Small intestine (tissue), 7 donors: ENCODE data around the gene B4GALT1. TPM values are rescaled to one million over a fixed set of nuclear protein-coding genes. Genes with fewer than 3 reads are reported as not detected.

Experiments
- DNase-seq, 2 donors: peaks; one replicate each; pipeline versions ENCODE4 v3.0.0 to v3.0.0-alpha.2; 2013
- FAIRE-seq: peaks from 2 replicates; lab custom pipeline; 2012; peaks lifted over from hg19 to GRCh38; lab: Jason Lieb, UNC
- H3K27ac ChIP-seq, 3 donors: one replicate each; pipeline ENCODE4 v1.5.1; 2013; ENCODE audit warnings: low read length in 2 of 3, mild to moderate bottlenecking in 2 of 3, control low read depth in 1 of 3, inconsistent platforms in 1 of 3, low read depth in 1 of 3, moderate library complexity in 1 of 3
- H3K27me3 ChIP-seq, 3 donors: one replicate each; pipeline ENCODE4 v1.6.1; 2013; ENCODE audit warnings: low read length in 3 of 3, inconsistent platforms in 1 of 3; ENCODE audit not compliant: control insufficient read depth in 3 of 3, insufficient read depth in 3 of 3
- H3K36me3 ChIP-seq, 3 donors: one replicate each; pipeline ENCODE4 v1.6.1; 2013; ENCODE audit warnings: low read length in 3 of 3, inconsistent platforms in 1 of 3, low read depth in 1 of 3, mild to moderate bottlenecking in 1 of 3, moderate library complexity in 1 of 3; ENCODE audit not compliant: control insufficient read depth in 3 of 3, insufficient read depth in 2 of 3
- H3K4me1 ChIP-seq, 3 donors: one replicate each; pipeline ENCODE4 v1.6.1; 2013; ENCODE audit warnings: low read length in 2 of 3, inconsistent platforms in 1 of 3, low read depth in 1 of 3, mild to moderate bottlenecking in 1 of 3, moderate library complexity in 1 of 3; ENCODE audit not compliant: control insufficient read depth in 3 of 3, insufficient read depth in 2 of 3
- H3K4me3 ChIP-seq, 3 donors: one replicate each; pipeline ENCODE4 v1.5.1; 2013; ENCODE audit warnings: low read length in 3 of 3, control low read depth in 1 of 3, inconsistent platforms in 1 of 3, low read depth in 1 of 3, mild to moderate bottlenecking in 1 of 3, moderate library complexity in 1 of 3
- H3K9me3 ChIP-seq, 2 donors: one replicate each; pipeline ENCODE4 v1.6.1; 2013; ENCODE audit warnings: low read depth in 1 of 2, low read length in 1 of 2; ENCODE audit not compliant: control insufficient read depth in 2 of 2, insufficient read depth in 1 of 2
- WGBS, 3 donors: extraction: QIAGEN DNeasy Blood & Tissue Kit; methylation state at CpG; one replicate each; pipeline ENCODE4 v1.1.7; 2013; 5-methylcytosine and 5-hydroxymethylcytosine counted together
- polyA plus RNA-seq, 4 donors: library from polyadenylated mRNA; stranded (reverse) in 3 of 4; unstranded in 1 of 4; fragments of 200-250 nt in 3 of 4; fragments of 120-200 nt in 1 of 4; gene quantifications; one replicate each; pipeline versions ENCODE4 v1.2.1 to v1.2.3, GENCODE V29; 2013
- donor health status: healthy with polysubstance abuse.
- donor health status: control.
- donor health status: control.
- donor health status: Bipolar disorder and iron deficiency.
- donor health status: healthy.

Gene B4GALT1
- polyA plus RNA-seq, 4 donors: 11.9 to 114 (median 32.2) TPM

DNA sequence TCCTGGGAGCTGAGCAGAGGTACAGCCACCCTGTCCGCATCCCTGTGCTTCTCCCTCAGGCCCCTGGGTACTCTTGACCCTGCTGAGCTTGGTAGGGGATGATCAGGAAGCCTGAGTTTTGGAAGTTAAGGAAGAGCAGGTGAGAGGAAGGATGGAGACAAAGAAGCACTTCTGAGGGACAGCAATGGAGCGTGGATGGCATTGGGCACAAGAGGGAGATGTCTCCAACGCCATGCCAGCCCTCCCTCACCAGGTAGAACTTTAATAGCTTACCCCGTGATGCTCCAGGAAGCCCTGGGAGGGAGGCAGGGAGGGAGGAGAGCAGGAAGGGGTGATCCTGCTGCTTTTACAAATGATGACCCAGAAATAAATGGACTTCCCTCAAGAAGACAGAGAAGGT lies 60.8 kb downstream of the B4GALT1 start:
- 53 to 79% (median 76%) methylated on average over 4 of the region's 4 CpGs for WGBS, 3 donors
- FAIRE-seq (no peak), DNase-seq (no peak)
- H3K36me3 ChIP-seq: peaks cover 0 to 19% (median 4%) of the 10 kb centered on the region in 3 donors
- H3K27me3 ChIP-seq: no peaks in the 10 kb centered on the region
- no peaks in the 10 kb centered on the region for H3K9me3 ChIP-seq
- peak overlapping the region in 1 of 3 donors; percentile 61 for H3K27ac ChIP-seq
- H3K4me1 ChIP-seq: no peaks in the 10 kb centered on the region
- no peak overlapping the region for H3K4me3 ChIP-seq

DNA sequence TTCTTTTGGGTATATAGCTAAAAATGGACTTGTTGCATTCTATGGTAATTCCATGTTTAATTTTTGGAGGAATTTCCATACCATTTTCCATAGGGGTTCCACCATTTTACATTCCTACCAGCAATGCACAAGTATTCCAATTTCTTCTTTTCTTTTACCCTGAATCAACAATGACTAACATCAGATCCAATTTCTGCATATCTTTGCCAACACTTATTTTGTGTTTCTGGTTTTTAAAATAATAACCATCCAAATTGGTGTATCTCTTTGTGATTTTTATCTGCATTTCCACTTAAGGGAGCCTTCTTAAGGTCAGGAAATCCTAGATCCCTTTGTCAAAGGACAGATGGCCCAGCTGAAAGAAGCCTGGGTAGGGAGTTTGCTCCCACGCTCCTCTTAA lies 61.2 kb downstream of the B4GALT1 start:
- WGBS, 3 donors: 88 to 91% (median 89%) methylated on average over 1 of the region's 1 CpG
- Histone ChIP-seq H3K4me1 (no peaks in the 10 kb centered on the region), H3K27ac (no peak overlapping the region), H3K27me3 (no peaks in the 10 kb centered on the region), H3K36me3 (peaks cover 0 to 18% (median 4%) of the 10 kb centered on the region in 3 donors), H3K4me3 (no peak overlapping the region), H3K9me3 (no peaks in the 10 kb centered on the region)
- no peak for FAIRE-seq
- no peak for DNase-seq

DNA sequence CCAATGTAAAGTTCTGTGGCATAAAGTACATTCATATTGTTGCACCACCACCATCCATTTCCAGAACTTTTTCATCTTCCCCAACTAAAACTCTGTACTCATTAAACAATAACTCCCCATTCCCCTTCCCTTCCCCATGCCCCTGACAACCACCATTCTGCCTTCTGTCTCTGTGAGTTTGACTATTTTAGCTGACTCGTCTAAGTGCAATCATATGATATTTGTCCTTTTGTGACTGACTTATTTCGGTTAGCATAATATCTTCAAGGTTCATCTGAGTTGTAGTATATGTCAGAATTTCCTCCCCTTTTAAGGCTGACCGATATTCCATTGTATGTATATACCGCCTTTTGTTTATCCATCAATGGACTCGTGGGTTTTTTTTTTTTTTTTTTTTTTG lies 61.6 kb downstream of the B4GALT1 start:
- no peaks in the 10 kb centered on the region for H3K27me3 ChIP-seq
- H3K36me3 ChIP-seq: peaks cover 0 to 14% (median 2%) of the 10 kb centered on the region in 3 donors
- DNase-seq (no peak), FAIRE-seq (no peak)
- no peaks in the 10 kb centered on the region for H3K4me1 ChIP-seq
- WGBS, 3 donors: 76 to 87% (median 80%) methylated on average over 5 of the region's 5 CpGs
- no peaks in the 10 kb centered on the region for H3K9me3 ChIP-seq
- no peak overlapping the region for H3K27ac ChIP-seq
- no peak overlapping the region for H3K4me3 ChIP-seq

DNA sequence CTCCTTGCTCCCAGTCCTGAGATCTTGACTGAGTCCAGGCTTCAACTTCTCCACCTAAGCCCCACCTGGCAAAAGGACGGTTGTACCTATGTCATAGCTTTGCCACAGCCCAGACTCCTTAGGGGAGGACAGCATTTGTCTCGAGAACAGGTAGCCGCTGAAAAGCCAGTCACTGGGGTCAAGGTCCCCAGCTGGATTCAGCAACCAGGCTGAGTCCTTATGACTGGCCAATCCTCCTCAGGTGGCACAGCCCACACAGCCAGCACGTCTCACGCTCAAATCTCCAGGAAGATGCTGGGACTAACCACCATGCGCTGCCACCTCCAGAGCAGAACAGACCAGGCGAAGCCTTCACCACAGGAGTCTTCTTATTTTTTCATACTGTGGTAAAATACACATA lies 62.7 kb downstream of the B4GALT1 start:
- H3K9me3 ChIP-seq: no peaks in the 10 kb centered on the region
- H3K4me3 ChIP-seq: no peak overlapping the region
- H3K27ac ChIP-seq: no peak overlapping the region
- DNase-seq (no peak), FAIRE-seq (no peak)
- 80 to 90% (median 81%) methylated on average over 7 of the region's 7 CpGs for WGBS, 3 donors
- no peaks in the 10 kb centered on the region for H3K27me3 ChIP-seq
- peaks cover 0 to 9% (median 0%) of the 10 kb centered on the region in 3 donors for H3K36me3 ChIP-seq
- no peaks in the 10 kb centered on the region for H3K4me1 ChIP-seq

DNA sequence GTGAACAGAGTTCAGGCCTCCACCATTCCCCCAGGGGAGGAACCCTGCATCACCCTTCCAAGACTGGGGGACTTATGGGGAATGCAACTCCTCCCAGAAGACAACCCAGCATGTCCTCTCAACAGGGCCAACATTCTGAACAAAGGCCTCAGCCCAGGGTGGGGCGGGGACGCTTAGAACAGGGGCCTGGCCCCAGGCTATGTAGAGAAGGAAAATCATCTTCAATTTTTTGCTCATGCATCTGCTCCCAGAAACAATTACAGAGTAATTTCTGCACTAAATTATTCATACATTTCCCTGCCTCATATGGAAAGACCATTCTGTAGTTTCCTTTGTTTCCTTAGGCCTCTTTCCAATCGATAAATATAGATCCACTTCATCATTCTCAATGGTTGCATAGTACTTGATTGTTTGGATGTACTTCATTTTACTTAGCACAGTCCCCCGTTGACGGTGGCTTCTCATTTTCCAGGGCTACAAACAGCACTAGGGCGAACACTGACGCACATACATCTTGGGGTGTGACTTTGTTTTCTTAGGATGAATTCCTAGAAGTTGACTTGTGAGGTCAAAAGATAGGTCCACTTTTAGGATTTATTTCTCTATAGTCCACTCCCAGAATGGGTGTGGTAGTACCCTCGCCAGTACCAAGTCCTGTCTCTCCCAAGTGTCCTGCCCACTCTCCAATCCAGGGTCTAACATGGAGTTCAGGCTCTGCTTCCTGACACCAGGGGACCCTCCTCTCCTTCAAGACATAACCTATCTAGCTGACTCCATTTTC lies 63.4 kb downstream of the B4GALT1 start:
- H3K9me3 ChIP-seq: no peaks in the 10 kb centered on the region
- no peak for FAIRE-seq
- no peaks in the 10 kb centered on the region for H3K27me3 ChIP-seq
- 85 to 94% (median 88%) methylated on average over 8 of the region's 8 CpGs for WGBS, 3 donors
- DNase-seq: no peak
- H3K4me1 ChIP-seq: no peaks in the 10 kb centered on the region
- no peak overlapping the region for H3K4me3 ChIP-seq
- no peak overlapping the region for H3K27ac ChIP-seq
- H3K36me3 ChIP-seq: peaks cover 0 to 5% (median 0%) of the 10 kb centered on the region in 3 donors

DNA sequence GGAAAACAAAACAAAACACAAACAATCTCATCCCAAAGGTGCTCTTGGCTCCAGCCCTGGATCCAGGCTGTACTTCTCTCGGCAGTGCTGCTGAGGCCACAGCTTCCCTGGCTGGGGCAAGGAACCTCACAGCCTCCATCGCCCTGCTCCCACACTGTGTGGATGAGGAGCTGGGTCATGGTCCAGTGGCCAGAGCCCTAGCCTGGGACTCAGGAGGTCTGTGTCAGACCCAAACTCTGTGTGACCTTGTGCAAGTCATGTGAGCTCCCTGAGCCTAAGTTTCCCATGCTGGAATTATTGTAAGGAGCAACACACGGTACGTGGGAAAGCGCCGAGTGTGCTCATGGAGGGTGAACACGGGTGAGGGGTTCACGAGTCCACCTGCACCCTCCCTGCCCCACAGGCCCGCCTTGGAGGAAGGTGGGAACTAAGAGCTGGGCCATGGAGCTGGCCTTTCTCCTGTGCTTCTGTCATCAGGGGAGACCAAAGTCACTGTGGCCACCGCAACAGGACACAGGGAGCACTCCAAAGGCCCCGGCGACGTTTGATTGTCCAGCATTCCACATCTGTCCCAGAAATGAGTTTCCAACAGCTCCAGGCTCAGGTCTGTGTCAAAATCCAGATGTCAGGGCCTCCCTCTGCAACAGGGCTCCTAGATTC lies 64.5 kb downstream of the B4GALT1 start:
- Histone ChIP-seq H3K27me3 (no peaks in the 10 kb centered on the region), H3K27ac (no peak overlapping the region), H3K4me1 (no peaks in the 10 kb centered on the region), H3K9me3 (no peaks in the 10 kb centered on the region), H3K4me3 (no peak overlapping the region), H3K36me3 (peaks cover 0 to 5% (median 0%) of the 10 kb centered on the region in 3 donors)
- DNase-seq: no peak
- no peak for FAIRE-seq
- 93 to 96% (median 94%) methylated on average over 13 of the region's 13 CpGs for WGBS, 3 donors

DNA sequence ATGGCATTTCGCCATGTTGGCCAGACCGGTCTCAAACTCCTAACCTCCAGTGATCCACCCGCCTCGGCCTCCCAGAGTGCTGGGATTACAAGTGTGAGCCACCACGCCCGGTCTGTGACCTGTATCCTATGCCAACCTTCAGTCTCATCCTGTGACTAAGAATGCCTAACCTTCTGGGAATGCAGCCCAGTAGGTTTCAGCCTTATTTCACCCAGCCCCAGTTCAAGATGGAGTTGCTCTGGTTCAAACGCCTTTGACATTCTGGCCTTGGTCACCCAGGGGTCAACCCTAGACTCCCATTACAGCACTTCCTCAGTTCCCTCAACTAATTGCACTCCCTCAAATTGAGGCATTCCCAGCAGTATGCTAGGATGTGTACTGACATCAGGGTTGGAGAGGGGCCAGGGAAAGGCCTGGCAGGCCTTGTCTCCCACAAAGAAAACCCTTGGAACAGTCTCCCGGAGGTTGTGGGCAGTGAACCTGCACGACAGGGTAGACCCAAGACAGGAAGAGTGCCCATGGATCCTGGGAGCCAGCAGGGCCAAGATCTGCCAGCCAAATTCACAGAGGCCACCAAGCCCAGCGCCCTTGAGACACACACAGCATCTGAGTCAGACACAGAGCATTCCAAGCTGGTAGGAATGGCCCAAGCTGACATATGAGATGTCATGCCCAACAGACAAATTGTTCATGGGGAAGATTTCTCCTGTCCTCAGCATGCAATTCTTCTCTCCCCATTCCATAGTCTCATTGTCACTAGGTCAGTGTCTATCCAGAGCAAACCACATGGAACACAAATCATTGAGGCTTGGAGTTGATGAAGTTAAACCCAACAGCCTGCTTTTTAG lies 65.8 kb downstream of the B4GALT1 start:
- Histone ChIP-seq H3K4me3 (no peak overlapping the region), H3K9me3 (no peaks in the 10 kb centered on the region), H3K36me3 (peaks cover 0 to 5% (median 0%) of the 10 kb centered on the region in 3 donors), H3K27me3 (no peaks in the 10 kb centered on the region), H3K4me1 (no peaks in the 10 kb centered on the region), H3K27ac (no peak overlapping the region)
- 85 to 94% (median 88%) methylated on average over 10 of the region's 10 CpGs for WGBS, 3 donors
- no peak for DNase-seq
- FAIRE-seq: no peak

DNA sequence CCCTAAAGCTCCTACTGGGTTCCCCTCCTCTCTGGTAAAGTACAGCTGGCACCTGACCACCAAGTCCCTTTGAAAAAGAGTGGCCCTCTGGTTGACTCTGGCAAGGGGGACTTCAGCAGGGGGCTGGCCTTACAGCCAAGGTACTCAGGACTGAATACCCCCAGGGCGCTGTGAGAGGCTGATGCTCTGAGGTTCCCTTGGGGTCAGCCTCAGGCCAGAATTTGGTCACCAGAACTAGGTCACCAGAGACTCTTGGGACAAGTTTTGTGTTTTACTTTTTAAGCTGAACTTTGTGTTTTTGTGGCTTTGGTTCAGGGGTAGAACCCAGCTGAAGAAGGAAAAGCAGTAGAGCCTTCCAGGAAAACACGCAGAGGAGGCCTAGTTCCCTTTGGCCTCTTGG lies 67.4 kb downstream of the B4GALT1 start:
- FAIRE-seq (no peak), DNase-seq (no peak)
- no peak overlapping the region for H3K4me3 ChIP-seq
- H3K4me1 ChIP-seq: no peaks in the 10 kb centered on the region
- no peaks in the 10 kb centered on the region for H3K27me3 ChIP-seq
- H3K36me3 ChIP-seq: peaks cover 0 to 5% (median 0%) of the 10 kb centered on the region in 3 donors
- WGBS, 3 donors: 86 to 94% (median 90%) methylated on average over 2 of the region's 2 CpGs
- H3K9me3 ChIP-seq: no peaks in the 10 kb centered on the region
- no peak overlapping the region for H3K27ac ChIP-seq
